Fibroblast of lung (primary cell): Measurements from ENCODE around the gene GSE1. TPM values are rescaled to one million over a fixed set of nuclear protein-coding genes. Genes with fewer than 3 reads are reported as not detected.

Source experiments
- DNase-seq, 2 donors: peaks; one replicate each; pipeline versions ENCODE4 v3.0.0 to v3.0.0-alpha.2; 2010; ENCODE audit warnings: low read depth in 2 of 2
- H2AFZ ChIP-seq: 2 replicates; pipeline ENCODE4 v1.5.1; 2012; ENCODE audit warnings: low read length, control low read depth, inconsistent platforms
- H3K27ac ChIP-seq: 2 replicates; pipeline ENCODE4 v1.5.1; 2011; ENCODE audit warnings: low read length, control low read depth; ENCODE audit not compliant: insufficient read depth
- H3K27me3 ChIP-seq: 2 replicates; pipeline ENCODE4 v1.5.1; 2011; ENCODE audit warnings: mild to moderate bottlenecking, low read length; ENCODE audit not compliant: control insufficient read depth, insufficient read depth
- H3K36me3 ChIP-seq: 2 replicates; pipeline ENCODE4 v1.5.1; 2011; ENCODE audit warnings: low read length; ENCODE audit not compliant: control insufficient read depth, insufficient read depth
- H3K4me1 ChIP-seq: 2 replicates; pipeline ENCODE4 v1.5.1; 2011; ENCODE audit warnings: low read length; ENCODE audit not compliant: control insufficient read depth, insufficient read depth; ENCODE audit errors: extremely low read depth
- H3K4me2 ChIP-seq: 2 replicates; pipeline ENCODE4 v1.5.1; 2011; ENCODE audit warnings: low read length, control low read depth; ENCODE audit not compliant: insufficient read depth; ENCODE audit errors: extremely low read depth
- H3K4me3 ChIP-seq, 4 experiments: fragments of 200-600 bp in 1 of 4; sonication (generic) in 1 of 4; replicated peaks in 1 of 4; 2 replicates each; pipeline ENCODE4 v1.5.1; 2011 to 2016; ENCODE audit warnings: low read length in 4 of 4, low read depth in 3 of 4, mild to moderate bottlenecking in 3 of 4, control low read depth in 2 of 4, inconsistent platforms in 1 of 4, mixed read lengths in 1 of 4; ENCODE audit not compliant: insufficient read depth in 1 of 4; ENCODE audit errors: control extremely low read depth in 1 of 4
- H3K79me2 ChIP-seq: 2 replicates; pipeline ENCODE4 v1.5.1; 2012; ENCODE audit warnings: mild to moderate bottlenecking, low read length, inconsistent platforms; ENCODE audit not compliant: control insufficient read depth, insufficient read depth
- H3K9ac ChIP-seq: 2 replicates; pipeline ENCODE4 v1.5.1; 2011; ENCODE audit warnings: mild to moderate bottlenecking, low read length, control low read depth; ENCODE audit not compliant: insufficient read depth
- H3K9me3 ChIP-seq: 2 replicates; pipeline ENCODE4 v1.5.1; 2012; ENCODE audit warnings: low read depth, low read length; ENCODE audit not compliant: control insufficient read depth, insufficient read depth
- H4K20me1 ChIP-seq: 2 replicates; pipeline ENCODE4 v1.5.1; 2011; ENCODE audit warnings: low read length; ENCODE audit not compliant: control insufficient read depth, insufficient read depth; ENCODE audit errors: extremely low read depth
- EZH2 ChIP-seq: IDR thresholded peaks from 2 replicates; pipeline ENCODE4 v1.5.1; 2012; ENCODE audit warnings: low read length, control low read depth, mild to moderate bottlenecking; ENCODE audit errors: missing control alignments
- polyA plus RNA-seq, 2 donors: library from polyadenylated mRNA; depleted of rRNA in 1 of 2; stranded (reverse) in 1 of 2; unstranded in 1 of 2; fragments of >200 nt; gene quantifications; 2 replicates each; pipeline ENCODE4 v1.2.1, GENCODE V29; 2011 to 2012; ENCODE audit warnings: missing spikeins in 1 of 2
- total RNA-seq: library from RNA; depleted of rRNA; stranded (reverse); fragments of >200 nt; gene quantifications from 2 replicates; pipeline ENCODE4 v1.2.1, GENCODE V29; 2014
- TF ChIP-seq, protein P1 (sequence below), 2 donors: IDR thresholded peaks in 1 of 2; conservative IDR thresholded peaks in 1 of 2; 1 replicate in 1 of 2; 2 replicates in 1 of 2; pipeline ENCODE4 v1.5.1; 2011 to 2012; ENCODE audit warnings: low read length in 2 of 2, control low read depth in 1 of 2, inconsistent platforms in 1 of 2, low read depth in 1 of 2, mild to moderate bottlenecking in 1 of 2

The GSE1 gene
- total and polyA plus RNA-seq, 2 donors (not counting 1 experiment from before 2014, with no cell fraction given) = 11.0 to 35.7 TPM

DNA sequence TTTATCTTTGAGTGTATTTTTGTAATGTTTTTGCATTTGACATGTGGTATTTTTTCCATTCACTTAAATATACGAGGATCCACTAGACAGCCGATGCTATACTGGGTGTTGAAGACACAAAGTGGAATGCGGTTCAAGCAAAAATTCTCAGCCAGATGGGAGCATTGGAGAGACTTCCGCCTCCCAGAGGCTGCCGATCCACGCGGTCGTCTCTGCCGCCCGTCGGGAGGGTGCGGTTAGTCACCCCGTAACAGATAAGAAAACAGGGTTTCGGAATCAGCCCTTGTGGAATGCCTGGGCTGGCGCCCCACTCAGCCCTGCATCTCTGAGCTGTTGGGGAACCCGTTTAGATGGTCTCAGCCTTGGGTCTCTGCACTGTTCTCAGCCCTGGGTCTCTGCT, 7.3 kb downstream of the GSE1 start:
- Histone ChIP-seq H3K4me3 (no peak overlapping the region), H2AFZ (no peak overlapping the region), H3K27ac (no peak overlapping the region), H3K4me1 (peaks cover 2% of the 10 kb centered on the region), H3K27me3 (no peaks in the 10 kb centered on the region), H3K9ac (no peak overlapping the region), H4K20me1 (no peaks in the 10 kb centered on the region), H3K36me3 (no peaks in the 10 kb centered on the region), H3K9me3 (no peaks in the 10 kb centered on the region), H3K79me2 (peaks cover 18% of the 10 kb centered on the region), H3K4me2 (no peak overlapping the region)
- no peak for DNase-seq
- TF ChIP-seq, protein P1, sequence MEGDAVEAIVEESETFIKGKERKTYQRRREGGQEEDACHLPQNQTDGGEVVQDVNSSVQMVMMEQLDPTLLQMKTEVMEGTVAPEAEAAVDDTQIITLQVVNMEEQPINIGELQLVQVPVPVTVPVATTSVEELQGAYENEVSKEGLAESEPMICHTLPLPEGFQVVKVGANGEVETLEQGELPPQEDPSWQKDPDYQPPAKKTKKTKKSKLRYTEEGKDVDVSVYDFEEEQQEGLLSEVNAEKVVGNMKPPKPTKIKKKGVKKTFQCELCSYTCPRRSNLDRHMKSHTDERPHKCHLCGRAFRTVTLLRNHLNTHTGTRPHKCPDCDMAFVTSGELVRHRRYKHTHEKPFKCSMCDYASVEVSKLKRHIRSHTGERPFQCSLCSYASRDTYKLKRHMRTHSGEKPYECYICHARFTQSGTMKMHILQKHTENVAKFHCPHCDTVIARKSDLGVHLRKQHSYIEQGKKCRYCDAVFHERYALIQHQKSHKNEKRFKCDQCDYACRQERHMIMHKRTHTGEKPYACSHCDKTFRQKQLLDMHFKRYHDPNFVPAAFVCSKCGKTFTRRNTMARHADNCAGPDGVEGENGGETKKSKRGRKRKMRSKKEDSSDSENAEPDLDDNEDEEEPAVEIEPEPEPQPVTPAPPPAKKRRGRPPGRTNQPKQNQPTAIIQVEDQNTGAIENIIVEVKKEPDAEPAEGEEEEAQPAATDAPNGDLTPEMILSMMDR (conservative IDR thresholded peaks at IDR 0.05 in 1 of 2, IDR thresholded peaks at IDR 0.05 in 1 of 2; ENCODE audit: low read depth in 1 of 2, low read length in 2 of 2) = no peak
- TF ChIP-seq EZH2 = no peak

GRCh38 chr16:85621698-85622428, 8.7 kb downstream of the GSE1 start:
- Histone ChIP-seq H3K27me3 (no peaks in the 10 kb centered on the region), H3K9me3 (no peaks in the 10 kb centered on the region), H3K79me2 (peaks cover 18% of the 10 kb centered on the region), H3K4me1 (no peaks in the 10 kb centered on the region), H4K20me1 (no peaks in the 10 kb centered on the region), H3K4me3 (no peak overlapping the region), H3K36me3 (no peaks in the 10 kb centered on the region), H3K9ac (no peak overlapping the region), H2AFZ (no peak overlapping the region), H3K4me2 (no peak overlapping the region), H3K27ac (no peak overlapping the region)
- DNase-seq = no peak
- TF ChIP-seq, protein P1 (conservative IDR thresholded peaks at IDR 0.05 in 1 of 2, IDR thresholded peaks at IDR 0.05 in 1 of 2; ENCODE audit: low read depth in 1 of 2, low read length in 2 of 2) = no peak
- TF ChIP-seq EZH2 = no peak

DNA sequence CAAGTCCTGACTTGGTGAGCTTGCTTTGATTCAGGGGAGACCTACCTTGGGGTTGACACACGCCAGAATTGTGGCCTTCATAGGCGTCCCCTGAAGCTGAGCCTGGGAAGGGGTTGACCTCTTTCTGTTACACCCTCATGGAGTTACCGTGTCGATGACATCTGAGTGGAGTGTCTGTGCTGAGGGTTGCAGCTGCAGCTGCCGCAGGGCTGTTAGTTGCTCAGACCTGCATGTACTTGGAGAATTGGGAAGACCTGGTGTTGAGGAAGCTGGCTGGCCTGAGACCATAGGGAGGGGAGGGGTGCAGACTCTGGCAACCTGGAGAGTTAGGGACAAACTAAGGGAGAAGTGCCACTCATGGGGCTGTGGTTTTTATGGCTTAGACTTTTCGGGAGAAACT, 9.6 kb downstream of the GSE1 start:
- Histone ChIP-seq H3K27me3 (no peaks in the 10 kb centered on the region), H3K79me2 (peaks cover 18% of the 10 kb centered on the region), H3K4me3 (no peak overlapping the region), H3K9ac (no peak overlapping the region), H3K27ac (no peak overlapping the region), H3K36me3 (no peaks in the 10 kb centered on the region), H3K4me1 (no peaks in the 10 kb centered on the region), H3K4me2 (no peak overlapping the region), H3K9me3 (no peaks in the 10 kb centered on the region), H4K20me1 (no peaks in the 10 kb centered on the region), H2AFZ (no peak overlapping the region)
- DNase-seq = no peak
- TF ChIP-seq EZH2 = no peak
- TF ChIP-seq, protein P1 (conservative IDR thresholded peaks at IDR 0.05 in 1 of 2, IDR thresholded peaks at IDR 0.05 in 1 of 2; ENCODE audit: low read depth in 1 of 2, low read length in 2 of 2) = no peak
